ENCODE measurements around the gene PIGK. TPM values are rescaled to one million over a fixed set of nuclear protein-coding genes. Genes with fewer than 3 reads are reported as not detected.

PIGK gene
- total RNA-seq, 2 donors from 2014 or later: 15.6 to 16.6 TPM

Other genes with a start within 250 kb of the PIGK start
- 1 to 10 TPM; 2.7 to 5.5 TPM for gene AK5, start 62.6 kb upstream of the PIGK start, total RNA-seq